ENCODE results near the gene COG3. TPM values are rescaled to one million over a fixed set of nuclear protein-coding genes. Genes with fewer than 3 reads are reported as not detected.
A peak's percentile ranks its signal among the peaks of the same experiment; 100 is the strongest.

COG3 gene
- polyA plus RNA-seq, 3 donors, result 12.3 to 25.3 (median 12.9) TPM

- H3K9me3 ChIP-seq (replicated peaks in 1 of 2; ENCODE audit: control insufficient read depth in 1 of 2, insufficient read depth in 1 of 2, low read length in 2 of 2), result no peaks in the 10 kb centered on the region
- TF ChIP-seq, protein P1, sequence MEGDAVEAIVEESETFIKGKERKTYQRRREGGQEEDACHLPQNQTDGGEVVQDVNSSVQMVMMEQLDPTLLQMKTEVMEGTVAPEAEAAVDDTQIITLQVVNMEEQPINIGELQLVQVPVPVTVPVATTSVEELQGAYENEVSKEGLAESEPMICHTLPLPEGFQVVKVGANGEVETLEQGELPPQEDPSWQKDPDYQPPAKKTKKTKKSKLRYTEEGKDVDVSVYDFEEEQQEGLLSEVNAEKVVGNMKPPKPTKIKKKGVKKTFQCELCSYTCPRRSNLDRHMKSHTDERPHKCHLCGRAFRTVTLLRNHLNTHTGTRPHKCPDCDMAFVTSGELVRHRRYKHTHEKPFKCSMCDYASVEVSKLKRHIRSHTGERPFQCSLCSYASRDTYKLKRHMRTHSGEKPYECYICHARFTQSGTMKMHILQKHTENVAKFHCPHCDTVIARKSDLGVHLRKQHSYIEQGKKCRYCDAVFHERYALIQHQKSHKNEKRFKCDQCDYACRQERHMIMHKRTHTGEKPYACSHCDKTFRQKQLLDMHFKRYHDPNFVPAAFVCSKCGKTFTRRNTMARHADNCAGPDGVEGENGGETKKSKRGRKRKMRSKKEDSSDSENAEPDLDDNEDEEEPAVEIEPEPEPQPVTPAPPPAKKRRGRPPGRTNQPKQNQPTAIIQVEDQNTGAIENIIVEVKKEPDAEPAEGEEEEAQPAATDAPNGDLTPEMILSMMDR (IDR thresholded peaks at IDR 0.05), result no peak
- H3K27me3 Mint-ChIP-seq (ENCODE audit: low read depth in 3 of 3), result no peaks in the 10 kb centered on the region
- no peak overlapping the region for H3K9ac ChIP-seq (ENCODE audit: insufficient read depth, low read length, poor library complexity, severe bottlenecking)
- peaks cover 60 to 76% of the 10 kb centered on the region in 2 donors for H3K36me3 Mint-ChIP-seq
- no peak overlapping the region for H3K4me3 ChIP-seq (replicated peaks in 1 of 3; ENCODE audit: low read depth in 2 of 3, low read length in 3 of 3)
- 17% methylated on average over 1 of the region's 3 CpGs for WGBS (ENCODE audit: insufficient coverage)
- no peaks in the 10 kb centered on the region for H3K9me3 Mint-ChIP-seq
- no peak for DNase-seq
- H3K27ac Mint-ChIP-seq, result peak overlapping the region in 2 of 7 donors; percentile 42 to 46
- H3K27me3 ChIP-seq (ENCODE audit: control insufficient read depth in 2 of 2, insufficient read depth in 2 of 2, low read length in 2 of 2), result no peaks in the 10 kb centered on the region
- H2AFZ ChIP-seq (ENCODE audit: insufficient read depth, low read depth, low read length, poor library complexity, severe bottlenecking), result no peak overlapping the region
- peaks cover 7% of the 10 kb centered on the region for H4K20me1 ChIP-seq (ENCODE audit: insufficient read depth, low read length)
- H3K4me1 Mint-ChIP-seq, result no peaks in the 10 kb centered on the region
- H3K36me3 ChIP-seq (replicated peaks in 1 of 2; ENCODE audit: control insufficient read depth in 1 of 2, insufficient read depth in 2 of 2, low read length in 2 of 2), result peaks cover 56 to 81% of the 10 kb centered on the region in 2 donors
- H3K4me3 Mint-ChIP-seq, result no peak overlapping the region
- H3K79me2 ChIP-seq (ENCODE audit: insufficient read depth, low read length), result no peaks in the 10 kb centered on the region
- H3K27ac ChIP-seq (ENCODE audit: low read depth in 1 of 2, low read length in 2 of 2), result no peak overlapping the region
- H3K4me1 ChIP-seq (ENCODE audit: control insufficient read depth in 1 of 2, insufficient read depth in 2 of 2, low read length in 2 of 2), result no peaks in the 10 kb centered on the region
- no peak overlapping the region for H3K4me2 ChIP-seq (replicated peaks; ENCODE audit: extremely low read depth, low read length, poor library complexity, severe bottlenecking)
- intact Hi-C loops (cut with micrococcal nuclease), result no loop called here
Measured at GRCh38 chr13:45482571-45483173, 17.9 kb downstream of the COG3 start.

DNA sequence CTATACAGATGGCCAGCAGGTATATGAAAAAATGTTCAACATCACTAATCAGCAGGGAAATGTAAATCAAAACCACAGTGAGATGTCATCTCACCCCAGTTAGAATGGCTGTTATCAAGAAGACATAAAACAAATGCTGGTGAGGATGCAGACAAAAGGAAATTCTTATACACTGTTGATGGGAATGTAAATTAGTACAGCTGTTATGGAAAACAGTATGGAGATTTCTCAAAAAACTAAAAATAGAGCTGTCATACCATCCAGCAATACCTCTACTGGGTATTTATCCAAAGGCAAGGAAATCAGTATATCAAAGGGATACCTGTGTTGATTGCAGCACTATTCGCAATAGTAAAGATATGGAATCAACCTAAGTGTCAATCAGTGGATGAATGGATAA, 22.9 kb downstream of the COG3 start:
- peaks cover 64 to 66% of the 10 kb centered on the region in 2 donors for H3K36me3 Mint-ChIP-seq
- intact Hi-C loops (cut with micrococcal nuclease), result no loop called here

More for the DNA sequence above, 22.9 kb downstream of the COG3 start:
- Histone ChIP-seq H3K27me3 (ENCODE audit: control insufficient read depth in 2 of 2, insufficient read depth in 2 of 2, low read length in 2 of 2) (no peaks in the 10 kb centered on the region), H3K36me3 (replicated peaks in 1 of 2; ENCODE audit: control insufficient read depth in 1 of 2, insufficient read depth in 2 of 2, low read length in 2 of 2) (peaks cover 71 to 80% of the 10 kb centered on the region in 2 donors), H3K9ac (ENCODE audit: insufficient read depth, low read length, poor library complexity, severe bottlenecking) (no peak overlapping the region), H3K9me3 (replicated peaks in 1 of 2; ENCODE audit: control insufficient read depth in 1 of 2, insufficient read depth in 1 of 2, low read length in 2 of 2) (no peaks in the 10 kb centered on the region), H3K4me1 (ENCODE audit: control insufficient read depth in 1 of 2, insufficient read depth in 2 of 2, low read length in 2 of 2) (no peaks in the 10 kb centered on the region), H3K27ac (ENCODE audit: low read depth in 1 of 2, low read length in 2 of 2) (no peak overlapping the region), H3K4me3 (replicated peaks in 1 of 3; ENCODE audit: low read depth in 2 of 3, low read length in 3 of 3) (no peak overlapping the region), H4K20me1 (ENCODE audit: insufficient read depth, low read length) (no peaks in the 10 kb centered on the region), H3K4me2 (replicated peaks; ENCODE audit: extremely low read depth, low read length, poor library complexity, severe bottlenecking) (no peak overlapping the region), H2AFZ (ENCODE audit: insufficient read depth, low read depth, low read length, poor library complexity, severe bottlenecking) (no peak overlapping the region), H3K79me2 (ENCODE audit: insufficient read depth, low read length) (no peaks in the 10 kb centered on the region)
- H3K4me3 Mint-ChIP-seq, result no peak overlapping the region
- DNase-seq, result no peak
- no peaks in the 10 kb centered on the region for H3K4me1 Mint-ChIP-seq
- H3K27ac Mint-ChIP-seq, result peak overlapping the region in 1 of 7 donors; percentile 6
- TF ChIP-seq, protein P1 (IDR thresholded peaks at IDR 0.05), result no peak
- no peaks in the 10 kb centered on the region for H3K27me3 Mint-ChIP-seq (ENCODE audit: low read depth in 3 of 3)
- WGBS (ENCODE audit: insufficient coverage), result no CpG with 5 or more reads among the region's 1 CpG
- H3K9me3 Mint-ChIP-seq, result no peaks in the 10 kb centered on the region

Data from CD14-positive monocyte (primary cell).